HEK293 (cell line): ENCODE measurements around the gene COX19.
A peak's percentile ranks its signal among the peaks of the same experiment; 100 is the strongest.

Source experiments
- CTCF ChIA-PET: fragments of 350-600 bp; formaldehyde crosslinking; extraction: SDS; loops from one replicate; lab custom pipeline; 2021; ENCODE audit warnings: antibody characterized with exemption; lab: Yijun Ruan, JAX
- POLR2A ChIA-PET: fragments of 300-600 bp; formaldehyde crosslinking; extraction: SDS; loops from one replicate; lab custom pipeline; 2020; ENCODE audit warnings: antibody characterized with exemption, inconsistent platforms; lab: Yijun Ruan, JAX
- H3K27ac ChIP-seq: fragments of 200-500 bp; sonication (Bioruptor generic); 2 replicates; pipeline ENCODE4 v1.5.1; 2014; ENCODE audit warnings: low read depth, low read length, control low read depth, inconsistent platforms; ENCODE audit errors: extremely low read depth
- H3K36me3 ChIP-seq, 2 experiments: fragments of 200-500 bp in 1 of 2; sonication (Bioruptor generic) in 1 of 2; 1 replicate in 1 of 2; 2 replicates in 1 of 2; pipeline ENCODE4 v1.5.1; 2014 to 2017; ENCODE audit warnings: inconsistent platforms in 2 of 2, low read length in 2 of 2; ENCODE audit not compliant: control insufficient read depth in 2 of 2, insufficient read depth in 1 of 2
- H3K4me1 ChIP-seq: fragments of 200-500 bp; sonication (Bioruptor generic); 2 replicates; pipeline ENCODE4 v1.5.1; 2014; ENCODE audit warnings: mild to moderate bottlenecking, low read length, inconsistent platforms; ENCODE audit not compliant: control insufficient read depth, insufficient read depth
- H3K4me3 ChIP-seq: 2 replicates; pipeline ENCODE4 v1.5.1; 2011; ENCODE audit warnings: low read depth, mild to moderate bottlenecking, control low read depth, low read length, moderate library complexity
- H3K9me3 ChIP-seq: fragments of 200-500 bp; sonication (Bioruptor generic); 2 replicates; pipeline ENCODE4 v1.5.1; 2014; ENCODE audit warnings: low read depth, low read length, inconsistent platforms; ENCODE audit not compliant: control insufficient read depth, insufficient read depth
- GLIS1 ChIP-seq: fragments of 450-650 bp; formaldehyde crosslinking; IDR thresholded peaks from 2 replicates; pipeline ENCODE4 v1.5.1; 2016; ENCODE audit warnings: missing biosample characterization, missing genetic modification characterization
- GLIS2 ChIP-seq: fragments of 450-650 bp; formaldehyde crosslinking; IDR thresholded peaks from 2 replicates; pipeline ENCODE4 v1.5.1; 2016; ENCODE audit warnings: missing biosample characterization, missing genetic modification characterization
- KLF1 ChIP-seq: fragments of 450-650 bp; formaldehyde crosslinking; IDR thresholded peaks from 2 replicates; pipeline ENCODE4 v1.5.1; 2016; ENCODE audit warnings: missing biosample characterization, missing genetic modification characterization
- MYNN ChIP-seq: fragments of 450-650 bp; formaldehyde crosslinking; IDR thresholded peaks from 2 replicates; pipeline ENCODE4 v1.5.1; 2016; ENCODE audit warnings: missing biosample characterization, missing genetic modification characterization, borderline replicate concordance
- OSR2 ChIP-seq: fragments of 450-650 bp; formaldehyde crosslinking; IDR thresholded peaks from 2 replicates; pipeline ENCODE4 v1.5.1; 2016; ENCODE audit warnings: missing biosample characterization, missing genetic modification characterization
- TSHZ1 ChIP-seq: fragments of 450-650 bp; formaldehyde crosslinking; IDR thresholded peaks from 2 replicates; pipeline ENCODE4 v1.5.1; 2016; ENCODE audit warnings: missing biosample characterization, missing genetic modification characterization, borderline replicate concordance
- ZBTB10 ChIP-seq: fragments of 450-650 bp; formaldehyde crosslinking; IDR thresholded peaks from 2 replicates; pipeline ENCODE4 v1.5.1; 2016; ENCODE audit warnings: missing biosample characterization, missing genetic modification characterization
- ZFP69B ChIP-seq: fragments of 450-650 bp; formaldehyde crosslinking; IDR thresholded peaks from 2 replicates; pipeline ENCODE4 v1.5.1; 2016; ENCODE audit warnings: missing biosample characterization, missing genetic modification characterization
- ZIC2 ChIP-seq: fragments of 450-650 bp; formaldehyde crosslinking; IDR thresholded peaks from 2 replicates; pipeline ENCODE4 v1.5.1; 2016; ENCODE audit warnings: missing biosample characterization, missing genetic modification characterization
- ZNF174 ChIP-seq: fragments of 450-650 bp; formaldehyde crosslinking; IDR thresholded peaks from 2 replicates; pipeline ENCODE4 v1.5.0; 2017; ENCODE audit warnings: missing biosample characterization, mild to moderate bottlenecking, missing genetic modification characterization
- ZNF175 ChIP-seq: fragments of 450-650 bp; formaldehyde crosslinking; IDR thresholded peaks from 2 replicates; pipeline ENCODE4 v1.5.1; 2016; ENCODE audit warnings: missing biosample characterization, missing genetic modification characterization
- ZNF311 ChIP-seq: fragments of 450-650 bp; formaldehyde crosslinking; IDR thresholded peaks from 2 replicates; pipeline ENCODE4 v1.5.1; 2017; ENCODE audit warnings: missing biosample characterization, missing genetic modification characterization, borderline replicate concordance
- ZNF366 ChIP-seq: fragments of 450-650 bp; formaldehyde crosslinking; conservative IDR thresholded peaks from 2 replicates; pipeline ENCODE4 v1.5.1; 2016; ENCODE audit warnings: missing biosample characterization, missing genetic modification characterization
- ZNF529 ChIP-seq: fragments of 450-650 bp; formaldehyde crosslinking; IDR thresholded peaks from 2 replicates; pipeline ENCODE4 v1.5.1; 2017; ENCODE audit warnings: missing genetic modification characterization, missing biosample characterization; ENCODE audit not compliant: insufficient replicate concordance
- ZNF530 ChIP-seq: fragments of 450-650 bp; formaldehyde crosslinking; IDR thresholded peaks from 2 replicates; pipeline ENCODE4 v1.5.1; 2016; ENCODE audit warnings: low read depth, missing biosample characterization, missing genetic modification characterization
- ZNF843 ChIP-seq: fragments of 450-650 bp; formaldehyde crosslinking; IDR thresholded peaks from 2 replicates; pipeline ENCODE4 v1.5.1; 2016; ENCODE audit warnings: missing biosample characterization, missing genetic modification characterization
- TF ChIP-seq, protein P1 (sequence below): fragments of 450-650 bp; formaldehyde crosslinking; IDR thresholded peaks from 2 replicates; pipeline ENCODE4 v1.5.1; 2016; ENCODE audit warnings: missing biosample characterization, missing genetic modification characterization

COX19 gene

GRCh38 chr7:938546-939185, 36.7 kb downstream of the COX19 start:
- ChIA-PET POLR2A (no interaction called here), CTCF (no interaction called here)
- H3K4me1 ChIP-seq: no peaks in the 10 kb centered on the region
- H3K36me3 ChIP-seq: no peaks in the 10 kb centered on the region
- no peaks in the 10 kb centered on the region for H3K9me3 ChIP-seq
- TF ChIP-seq OSR2 (tag by site-specific recombination) (no peak), ZNF530 (tag by site-specific recombination) (no peak), GLIS2 (tag by site-specific recombination) (no peak), ZNF174 (tag by site-specific recombination) (no peak), ZNF366 (tag by site-specific recombination) (no peak), ZNF529 (no peak), ZNF311 (tag by site-specific recombination) (no peak)
- no peak overlapping the region for H3K4me3 ChIP-seq
- no peak overlapping the region for H3K27ac ChIP-seq

GRCh38 chr7:937856-938484, 37.4 kb downstream of the COX19 start:
- Histone ChIP-seq H3K36me3 (no peaks in the 10 kb centered on the region), H3K9me3 (no peaks in the 10 kb centered on the region), H3K27ac (no peak overlapping the region), H3K4me3 (no peak overlapping the region), H3K4me1 (no peaks in the 10 kb centered on the region)
- POLR2A ChIA-PET: no interaction called here
- TF ChIP-seq ZNF843 (tag by site-specific recombination): no peak
- TF ChIP-seq ZBTB10: peak; percentile 64
- CTCF ChIA-PET: no interaction called here

GRCh38 chr7:936386-937054, 38.8 kb downstream of the COX19 start:
- Histone ChIP-seq H3K9me3 (no peaks in the 10 kb centered on the region), H3K36me3 (no peaks in the 10 kb centered on the region), H3K4me1 (no peaks in the 10 kb centered on the region), H3K4me3 (no peak overlapping the region), H3K27ac (no peak overlapping the region)
- CTCF ChIA-PET: interaction anchor here (0.6 kb wide), 1 partner anchor 74 kb away, joined by 4 read pairs; no protein-coding TSS in a partner anchor
- POLR2A ChIA-PET: no interaction called here
- TF ChIP-seq, protein P1, sequence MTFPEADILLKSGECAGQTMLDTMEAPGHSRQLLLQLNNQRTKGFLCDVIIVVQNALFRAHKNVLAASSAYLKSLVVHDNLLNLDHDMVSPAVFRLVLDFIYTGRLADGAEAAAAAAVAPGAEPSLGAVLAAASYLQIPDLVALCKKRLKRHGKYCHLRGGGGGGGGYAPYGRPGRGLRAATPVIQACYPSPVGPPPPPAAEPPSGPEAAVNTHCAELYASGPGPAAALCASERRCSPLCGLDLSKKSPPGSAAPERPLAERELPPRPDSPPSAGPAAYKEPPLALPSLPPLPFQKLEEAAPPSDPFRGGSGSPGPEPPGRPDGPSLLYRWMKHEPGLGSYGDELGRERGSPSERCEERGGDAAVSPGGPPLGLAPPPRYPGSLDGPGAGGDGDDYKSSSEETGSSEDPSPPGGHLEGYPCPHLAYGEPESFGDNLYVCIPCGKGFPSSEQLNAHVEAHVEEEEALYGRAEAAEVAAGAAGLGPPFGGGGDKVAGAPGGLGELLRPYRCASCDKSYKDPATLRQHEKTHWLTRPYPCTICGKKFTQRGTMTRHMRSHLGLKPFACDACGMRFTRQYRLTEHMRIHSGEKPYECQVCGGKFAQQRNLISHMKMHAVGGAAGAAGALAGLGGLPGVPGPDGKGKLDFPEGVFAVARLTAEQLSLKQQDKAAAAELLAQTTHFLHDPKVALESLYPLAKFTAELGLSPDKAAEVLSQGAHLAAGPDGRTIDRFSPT (tag by site-specific recombination): peak; percentile 25; the same call in 1 of the 2 replicates
- TF ChIP-seq TSHZ1 (tag by site-specific recombination): no peak
- TF ChIP-seq ZIC2: peak; percentile 58
- peak; percentile 48; the same call in 1 of the 2 replicates for TF ChIP-seq KLF1
- TF ChIP-seq MYNN (tag by site-specific recombination): peak; percentile 92
- peak; percentile 69; the same call in 1 of the 2 replicates for TF ChIP-seq ZFP69B
- TF ChIP-seq ZNF175: no peak
- peak; percentile 70; the same call in 1 of the 2 replicates for TF ChIP-seq ZBTB10
- TF ChIP-seq GLIS1 (tag by site-specific recombination): peak; percentile 69
